GM23338 (cell line): Measurements from ENCODE around the gene TENM4. TPM values are rescaled to one million over a fixed set of nuclear protein-coding genes. Genes with fewer than 3 reads are reported as not detected.

Source experiments
- ATAC-seq: fragments of 200-7000 bp; cut with Tn5 transposase; 3 replicates; pipeline ENCODE4 v1.9.1; 2020
- DNase-seq: peaks from one replicate; pipeline ENCODE4 v3.0.0-alpha.2; 2015; ENCODE audit warnings: low spot score
- H2AFZ ChIP-seq: fragments of 200-600 bp; sonication (generic); 2 replicates; pipeline ENCODE4 v1.8.0; 2016; ENCODE audit warnings: antibody characterized with exemption, mild to moderate bottlenecking, moderate library complexity
- H3F3A ChIP-seq: fragments of 200-600 bp; sonication (generic); replicated peaks from 2 replicates; pipeline ENCODE4 v1.8.0; 2017; ENCODE audit warnings: antibody characterized with exemption, mixed run types, low read depth
- H3K27ac ChIP-seq: fragments of 200-600 bp; sonication (generic); 2 replicates; pipeline ENCODE4 v1.6.1; 2016; ENCODE audit warnings: low read depth
- H3K27me3 ChIP-seq: fragments of 200-600 bp; sonication (generic); 2 replicates; pipeline ENCODE4 v1.8.0; 2016; ENCODE audit warnings: mild to moderate bottlenecking, mixed run types, moderate library complexity; ENCODE audit not compliant: insufficient read depth
- H3K36me3 ChIP-seq: fragments of 200-600 bp; sonication (generic); 2 replicates; pipeline ENCODE4 v1.8.0; 2016; ENCODE audit warnings: mild to moderate bottlenecking; ENCODE audit not compliant: insufficient read depth
- H3K4me1 ChIP-seq: fragments of 200-600 bp; sonication (generic); 2 replicates; pipeline ENCODE4 v1.8.0; 2016; ENCODE audit warnings: mild to moderate bottlenecking, moderate library complexity; ENCODE audit not compliant: insufficient read depth
- H3K4me2 ChIP-seq: fragments of 200-600 bp; sonication (generic); 2 replicates; pipeline ENCODE4 v1.7.1; 2017; ENCODE audit warnings: mixed run types
- H3K4me3 ChIP-seq: fragments of 200-600 bp; sonication (generic); 2 replicates; pipeline ENCODE4 v1.6.1; 2016; ENCODE audit warnings: mixed run types
- H3K79me2 ChIP-seq: fragments of 200-600 bp; sonication (generic); replicated peaks from 2 replicates; pipeline ENCODE4 v1.8.0; 2017; ENCODE audit warnings: mild to moderate bottlenecking; ENCODE audit not compliant: insufficient read depth
- H3K9me2 ChIP-seq: fragments of 200-600 bp; sonication (generic); 2 replicates; pipeline ENCODE4 v1.8.0; 2017; ENCODE audit not compliant: insufficient read depth
- H4K20me1 ChIP-seq: fragments of 200-600 bp; sonication (generic); replicated peaks from 2 replicates; pipeline ENCODE4 v1.8.0; 2017; ENCODE audit warnings: mild to moderate bottlenecking; ENCODE audit not compliant: insufficient read depth
- H3K27ac Mint-ChIP-seq: 2 replicates; pipeline ENCODE4 v1.8.0; 2020; ENCODE audit warnings: inconsistent platforms, mild to moderate bottlenecking, moderate library complexity, mixed read lengths
- H3K27me3 Mint-ChIP-seq: 3 replicates; pipeline ENCODE4 v1.8.0; 2022; ENCODE audit warnings: low read depth, mild to moderate bottlenecking, moderate library complexity, mixed read lengths, inconsistent platforms; ENCODE audit not compliant: insufficient read depth, poor library complexity
- H3K36me3 Mint-ChIP-seq: 3 replicates; pipeline ENCODE4 v1.8.0; 2021; ENCODE audit warnings: low read depth, mild to moderate bottlenecking, inconsistent platforms, moderate library complexity, mixed read lengths
- H3K4me1 Mint-ChIP-seq: 3 replicates; pipeline ENCODE4 v1.8.0; 2020; ENCODE audit warnings: mild to moderate bottlenecking, inconsistent platforms, mixed read lengths
- H3K4me3 Mint-ChIP-seq: 3 replicates; pipeline ENCODE4 v1.8.0; 2021; ENCODE audit warnings: moderate library complexity, mild to moderate bottlenecking, inconsistent platforms, mixed read lengths
- H3K9me3 Mint-ChIP-seq: 3 replicates; pipeline ENCODE4 v1.8.0; 2020; ENCODE audit warnings: moderate library complexity, mild to moderate bottlenecking, inconsistent platforms, mixed read lengths
- CREB1 ChIP-seq: fragments of 250-450 bp; sonication (Bioruptor Pico); IDR thresholded peaks from 2 replicates; pipeline ENCODE4 v1.5.0; 2020; ENCODE audit warnings: low read depth, mild to moderate bottlenecking, moderate library complexity
- CTCF ChIP-seq, 2 experiments: fragments of 200-600 bp in 1 of 2; sonication (generic) in 1 of 2; conservative IDR thresholded peaks; 2 replicates each; pipeline versions ENCODE4 v1.5.1 to v1.6.1; 2016 to 2017; ENCODE audit warnings: antibody characterized with exemption in 2 of 2, low read depth in 2 of 2, mild to moderate bottlenecking in 2 of 2, moderate library complexity in 1 of 2
- ETS1 ChIP-seq: IDR thresholded peaks from 2 replicates; pipeline ENCODE4 v1.6.1; 2016; ENCODE audit warnings: antibody characterized with exemption
- EZH2 ChIP-seq: fragments of 200-600 bp; sonication (generic); IDR thresholded peaks from one replicate; pipeline ENCODE4 v1.8.0; 2017; ENCODE audit warnings: antibody characterized with exemption, mild to moderate bottlenecking, low read depth; ENCODE audit not compliant: unreplicated experiment
- EZH2phosphoT487 ChIP-seq: fragments of 200-600 bp; sonication (generic); IDR thresholded peaks from one replicate; pipeline ENCODE4 v1.8.1; 2018; ENCODE audit warnings: antibody characterized with exemption; ENCODE audit not compliant: unreplicated experiment
- JUNB ChIP-seq: IDR thresholded peaks from one replicate; pipeline ENCODE4 v1.6.1; 2016; ENCODE audit warnings: antibody characterized with exemption; ENCODE audit not compliant: unreplicated experiment
- NANOG ChIP-seq: IDR thresholded peaks from 2 replicates; pipeline ENCODE4 v1.6.1; 2016; ENCODE audit warnings: antibody characterized with exemption, borderline replicate concordance
- POLR2AphosphoS5 ChIP-seq: IDR thresholded peaks from 2 replicates; pipeline ENCODE4 v1.6.1; 2016; ENCODE audit warnings: antibody characterized with exemption, low read depth
- ZNF114 ChIP-seq: fragments of 250-450 bp; sonication (Bioruptor Pico); IDR thresholded peaks from 2 replicates; pipeline ENCODE4 v1.5.0; 2020; ENCODE audit warnings: mild to moderate bottlenecking, moderate library complexity
- ZNF462 ChIP-seq: fragments of 250-450 bp; sonication (Bioruptor Pico); IDR thresholded peaks from 2 replicates; pipeline ENCODE4 v1.5.0; 2020; ENCODE audit warnings: mild to moderate bottlenecking, moderate library complexity
- polyA plus RNA-seq: library from polyadenylated mRNA; unstranded; fragments of >200 nt; fragmentation: Nextera tagmentation; extraction: Ambion mirVana; gene quantifications from 2 replicates; pipeline ENCODE4 v1.2.1, GENCODE V29; 2016
- total RNA-seq: library from RNA; depleted of rRNA; stranded (reverse); fragments of >200 nt; shearing (Covaris generic); gene quantifications from 2 replicates; pipeline ENCODE4 v1.2.3, GENCODE V29; 2014

The TENM4 gene
- total and polyA plus RNA-seq, 2 experiments from 2014 or later: 7.3 TPM

- H3K9me2 ChIP-seq: peaks cover 6% of the 10 kb centered on the region; the same call in 1 of the 2 replicates
- Mint-ChIP-seq H3K27me3 (peaks cover 6% of the 10 kb centered on the region), H3K4me1 (peaks cover 10% of the 10 kb centered on the region), H3K27ac (no peak overlapping the region), H3K9me3 (peaks cover 14% of the 10 kb centered on the region), H3K4me3 (no peak overlapping the region), H3K36me3 (peaks cover 11% of the 10 kb centered on the region)
- no peak overlapping the region for H3K4me3 ChIP-seq
- H3K79me2 ChIP-seq: no peaks in the 10 kb centered on the region
- H3K27me3 ChIP-seq: no peaks in the 10 kb centered on the region
- H3K27ac ChIP-seq: no peak overlapping the region
- ATAC-seq (no peak), DNase-seq (no peak)
- H3K4me2 ChIP-seq: no peak overlapping the region
- H3K36me3 ChIP-seq: no peaks in the 10 kb centered on the region
- no peak overlapping the region for H2AFZ ChIP-seq
- H4K20me1 ChIP-seq: no peaks in the 10 kb centered on the region
- H3K4me1 ChIP-seq: peaks cover 5% of the 10 kb centered on the region
- TF ChIP-seq JUNB: no peak
- TF ChIP-seq ZNF114: no peak
- TF ChIP-seq ETS1: no peak
- TF ChIP-seq POLR2AphosphoS5: no peak
- H3F3A ChIP-seq: no peaks in the 10 kb centered on the region
Measured at GRCh38 chr11:79480864-79481263, 40.0 kb upstream of the TENM4 start.

GRCh38 chr11:79472819-79473529, 32.1 kb upstream of the TENM4 start:
- peak; percentile 93 for ATAC-seq
- Mint-ChIP-seq H3K27me3 (peaks cover 10% of the 10 kb centered on the region), H3K4me1 (peaks cover 61% of the 10 kb centered on the region), H3K9me3 (peaks cover 25% of the 10 kb centered on the region), H3K4me3 (peak overlapping the region; percentile 66), H3K36me3 (peaks cover 18% of the 10 kb centered on the region), H3K27ac (peak overlapping the region; percentile 98)
- Histone ChIP-seq H3K27ac (peak overlapping the region; percentile 68), H3K27me3 (no peaks in the 10 kb centered on the region), H2AFZ (no peak overlapping the region), H4K20me1 (no peaks in the 10 kb centered on the region), H3K79me2 (no peaks in the 10 kb centered on the region), H3F3A (no peaks in the 10 kb centered on the region), H3K36me3 (no peaks in the 10 kb centered on the region), H3K9me2 (peaks cover 7% of the 10 kb centered on the region; the same call in 1 of the 2 replicates), H3K4me2 (peak overlapping the region; percentile 42), H3K4me1 (peaks cover 40% of the 10 kb centered on the region), H3K4me3 (peak overlapping the region; percentile 35)
- peak; percentile 86 for DNase-seq
- TF ChIP-seq ZNF114 (no peak), CREB1 (peak; percentile 34; the same call in 1 of the 2 replicates), POLR2AphosphoS5 (no peak; the same call in 1 of the 2 replicates), JUNB (no peak), CTCF (conservative IDR thresholded peaks at IDR 0.05; ENCODE audit: low read depth in 2 of 2) (no peak), EZH2phosphoT487 (no peak), ZNF462 (CRISPR knock-in tag) (peak; percentile 5; the same call in 1 of the 2 replicates), ETS1 (no peak), NANOG (peak; percentile 13; the same call in 1 of the 2 replicates), EZH2 (no peak)
